Keratinocyte (primary cell): ENCODE results near the gene CYFIP1. TPM values are rescaled to one million over a fixed set of nuclear protein-coding genes. Genes with fewer than 3 reads are reported as not detected.

Experiments used
- DNase-seq: peaks from one replicate; pipeline ENCODE4 v3.0.0-alpha.2; 2011; ENCODE audit warnings: low read depth, missing footprints, low spot score
- FAIRE-seq: peaks from 2 replicates; lab custom pipeline; 2011; peaks lifted over from hg19 to GRCh38; lab: Jason Lieb, UNC
- H2AFZ ChIP-seq: 2 replicates; pipeline ENCODE4 v1.6.0; 2012; ENCODE audit warnings: low read length, control low read depth, inconsistent platforms; ENCODE audit not compliant: control insufficient read depth
- H3K27ac ChIP-seq: 2 replicates; pipeline ENCODE4 v1.5.1; 2011; ENCODE audit warnings: low read length; ENCODE audit not compliant: control insufficient read depth, insufficient read depth
- H3K27me3 ChIP-seq: 3 replicates; pipeline ENCODE4 v1.6.0; 2011; ENCODE audit warnings: low read length; ENCODE audit not compliant: control insufficient read depth, insufficient read depth; ENCODE audit errors: extremely low read depth
- H3K36me3 ChIP-seq, 2 experiments: 2 replicates in 1 of 2; 3 replicates in 1 of 2; pipeline ENCODE4 v1.5.1; 2011; ENCODE audit warnings: low read length in 2 of 2, mild to moderate bottlenecking in 1 of 2; ENCODE audit not compliant: control insufficient read depth in 2 of 2, insufficient read depth in 2 of 2; ENCODE audit errors: extremely low read depth in 1 of 2
- H3K4me1 ChIP-seq: 3 replicates; pipeline ENCODE4 v1.5.1; 2011; ENCODE audit warnings: low read length; ENCODE audit not compliant: control insufficient read depth, insufficient read depth; ENCODE audit errors: extremely low read depth
- H3K4me2 ChIP-seq: 3 replicates; pipeline ENCODE4 v1.6.0; 2011; ENCODE audit warnings: low read depth, low read length; ENCODE audit not compliant: control insufficient read depth, insufficient read depth; ENCODE audit errors: extremely low read depth
- H3K4me3 ChIP-seq, 3 experiments: fragments of 200-600 bp in 1 of 3; sonication (generic) in 1 of 3; 2 replicates in 2 of 3; 3 replicates in 1 of 3; pipeline ENCODE4 v1.5.1; 2011 to 2016; ENCODE audit warnings: low read length in 3 of 3, mild to moderate bottlenecking in 3 of 3, control low read depth in 2 of 3, inconsistent platforms in 1 of 3, low read depth in 1 of 3, mixed read lengths in 1 of 3, mixed run types in 1 of 3, moderate library complexity in 1 of 3; ENCODE audit not compliant: control insufficient read depth in 2 of 3, insufficient read depth in 2 of 3; ENCODE audit errors: extremely low read depth in 1 of 3
- H3K79me2 ChIP-seq: 2 replicates; pipeline ENCODE4 v1.6.0; 2012; ENCODE audit warnings: low read length; ENCODE audit not compliant: control insufficient read depth, insufficient read depth
- H3K9ac ChIP-seq: 3 replicates; pipeline ENCODE4 v1.6.0; 2011; ENCODE audit warnings: low read length; ENCODE audit not compliant: control insufficient read depth, insufficient read depth; ENCODE audit errors: extremely low read depth
- H3K9me1 ChIP-seq: 3 replicates; pipeline ENCODE4 v1.6.0; 2011; ENCODE audit warnings: low read length; ENCODE audit not compliant: control insufficient read depth, insufficient read depth; ENCODE audit errors: extremely low read depth
- H3K9me3 ChIP-seq: 2 replicates; pipeline ENCODE4 v1.5.1; 2012; ENCODE audit warnings: low read depth, low read length; ENCODE audit not compliant: control insufficient read depth
- H4K20me1 ChIP-seq: 3 replicates; pipeline ENCODE4 v1.6.0; 2011; ENCODE audit warnings: low read length; ENCODE audit not compliant: control insufficient read depth, insufficient read depth; ENCODE audit errors: extremely low read depth
- CTCF ChIP-seq, 3 experiments: IDR thresholded peaks in 1 of 3; conservative IDR thresholded peaks in 1 of 3; optimal IDR thresholded peaks in 1 of 3; 2 replicates in 2 of 3; 3 replicates in 1 of 3; pipeline versions ENCODE3 to v1.5.1; 2011; ENCODE audit warnings: low read length in 3 of 3, mild to moderate bottlenecking in 3 of 3, moderate library complexity in 2 of 3, control low read depth in 1 of 3, inconsistent platforms in 1 of 3; ENCODE audit not compliant: insufficient read depth in 2 of 3; ENCODE audit errors: extremely low read depth in 1 of 3
- EZH2 ChIP-seq: IDR thresholded peaks from one replicate; pipeline ENCODE4 v1.6.1; 2012; ENCODE audit warnings: inconsistent platforms, mild to moderate bottlenecking, low read length, moderate library complexity
- dilution Hi-C: fragments of 300-500 bp; cut with MboI; formaldehyde crosslinking; loops from one replicate; pipeline ENCODE4 v1.7.0; 2020; ENCODE audit warnings: low sequenced_read_pairs; ENCODE audit not compliant: extremely low pct_ligation_motif_present
- polyA plus RNA-seq, 5 experiments: library from polyadenylated mRNA; depleted of rRNA in 3 of 5; stranded (reverse) in 3 of 5; stranded (forward) in 1 of 5; unstranded in 1 of 5; fragments of >200 nt; gene quantifications; 1 replicate in 1 of 5; 2 replicates in 3 of 5; 3 replicates in 1 of 5; pipeline versions ENCODE4 v1.2.1 to v1.2.3, GENCODE V29; 2011 to 2012; ENCODE audit warnings: missing spikeins in 2 of 5, low read depth in 1 of 5, low replicate concordance in 1 of 5

The CYFIP1 gene
- polyA plus RNA-seq, 1 donor (not counting 4 experiments of a cell fraction or from before 2014, with no cell fraction given), result 72.3 TPM

GRCh38 chr15:22944651-22945050 is 35.5 kb downstream of the CYFIP1 start:
- H3K4me1 ChIP-seq, result peaks cover 6% of the 10 kb centered on the region
- no peak overlapping the region for H2AFZ ChIP-seq
- H3K4me2 ChIP-seq, result no peak overlapping the region
- TF ChIP-seq EZH2 (no peak), CTCF (optimal IDR thresholded peaks at IDR 0.05 in 1 of 3, IDR thresholded peaks at IDR 0.05 in 1 of 3, conservative IDR thresholded peaks at IDR 0.05 in 1 of 3; ENCODE audit: extremely low read depth in 1 of 3, insufficient read depth in 2 of 3, low read length in 3 of 3) (no peak)
- H3K9ac ChIP-seq, result no peak overlapping the region
- peaks cover 9 to 11% of the 10 kb centered on the region in 2 experiments for H3K36me3 ChIP-seq
- H3K27me3 ChIP-seq, result no peaks in the 10 kb centered on the region
- peak; percentile 25 for DNase-seq
- no peaks in the 10 kb centered on the region for H3K9me3 ChIP-seq
- no peaks in the 10 kb centered on the region for H3K9me1 ChIP-seq
- no peak overlapping the region for H3K4me3 ChIP-seq
- dilution Hi-C loops, result no loop called here
- no peak overlapping the region for H3K27ac ChIP-seq
- peaks cover 7% of the 10 kb centered on the region for H4K20me1 ChIP-seq
- no peak for FAIRE-seq
- H3K79me2 ChIP-seq, result peaks cover 36% of the 10 kb centered on the region

- peaks cover 19% of the 10 kb centered on the region for H3K79me2 ChIP-seq
- no peaks in the 10 kb centered on the region for H3K27me3 ChIP-seq
- DNase-seq, result no peak
- no peak overlapping the region for H3K27ac ChIP-seq
- H3K4me3 ChIP-seq, result no peak overlapping the region
- H3K4me1 ChIP-seq, result peaks cover 2% of the 10 kb centered on the region
- no peak overlapping the region for H3K4me2 ChIP-seq
- H2AFZ ChIP-seq, result no peak overlapping the region
- H4K20me1 ChIP-seq, result peaks cover 4% of the 10 kb centered on the region
- no peaks in the 10 kb centered on the region for H3K9me1 ChIP-seq
- FAIRE-seq, result no peak
- dilution Hi-C loops, result no loop called here
- no peak for TF ChIP-seq EZH2
- no peak for TF ChIP-seq CTCF (optimal IDR thresholded peaks at IDR 0.05 in 1 of 3, IDR thresholded peaks at IDR 0.05 in 1 of 3, conservative IDR thresholded peaks at IDR 0.05 in 1 of 3; ENCODE audit: extremely low read depth in 1 of 3, insufficient read depth in 2 of 3, low read length in 3 of 3)
- H3K9me3 ChIP-seq, result no peaks in the 10 kb centered on the region
- H3K36me3 ChIP-seq, result peaks cover 15 to 17% of the 10 kb centered on the region in 2 experiments
- no peak overlapping the region for H3K9ac ChIP-seq
Observed at GRCh38 chr15:22942877-22943276, 37.3 kb downstream of the CYFIP1 start.
